Epithelial cell of proximal tubule (primary cell): ENCODE data around the gene LAMA4. TPM values are rescaled to one million over a fixed set of nuclear protein-coding genes. Genes with fewer than 3 reads are reported as not detected.

Experiments used
- DNase-seq: peaks from one replicate; pipeline ENCODE4 v3.0.0-alpha.2; 2011; ENCODE audit warnings: low read depth
- H3K4me3 ChIP-seq: 2 replicates; pipeline ENCODE4 v1.5.1; 2011; ENCODE audit warnings: low read depth, mild to moderate bottlenecking, low read length
- CTCF ChIP-seq: conservative IDR thresholded peaks from 2 replicates; pipeline ENCODE4 v1.5.1; 2012; ENCODE audit warnings: low read depth, mild to moderate bottlenecking, low read length
- total RNA-seq: library from RNA; depleted of rRNA; stranded (reverse); fragments of >200 nt; gene quantifications from 2 replicates; pipeline ENCODE4 v1.2.3, GENCODE V29; 2015

Gene LAMA4
- total RNA-seq, 1 donor from 2014 or later = 8.0 TPM

GRCh38 chr6:112224088-112224487 lies 30.3 kb downstream of the LAMA4 start:
- no peak for DNase-seq
- no peak for TF ChIP-seq CTCF
- H3K4me3 ChIP-seq = no peak overlapping the region

- no peak for DNase-seq
- H3K4me3 ChIP-seq = no peak overlapping the region
- TF ChIP-seq CTCF = no peak
Observed at GRCh38 chr6:112223070-112223861, 31.1 kb downstream of the LAMA4 start.

GRCh38 chr6:112221981-112222852 lies 32.1 kb downstream of the LAMA4 start:
- H3K4me3 ChIP-seq = no peak overlapping the region
- no peak for TF ChIP-seq CTCF
- no peak for DNase-seq

GRCh38 chr6:112221561-112221960 lies 32.8 kb downstream of the LAMA4 start:
- TF ChIP-seq CTCF = no peak
- no peak for DNase-seq
- no peak overlapping the region for H3K4me3 ChIP-seq

GRCh38 chr6:112218563-112218962 lies 35.8 kb downstream of the LAMA4 start:
- no peak for DNase-seq
- no peak overlapping the region for H3K4me3 ChIP-seq

More at GRCh38 chr6:112218563-112218962, 35.8 kb downstream of the LAMA4 start:
- no peak for TF ChIP-seq CTCF
